ENCODE data around the gene NOL6.
A peak's percentile ranks its signal among the peaks of the same experiment; 100 is the strongest.
"Not testable (repeated sequence)": the region's sequence is repeated elsewhere in the genome, so short reads cannot be mapped to it uniquely, and the experiment has no call there.

The NOL6 gene, protein sequence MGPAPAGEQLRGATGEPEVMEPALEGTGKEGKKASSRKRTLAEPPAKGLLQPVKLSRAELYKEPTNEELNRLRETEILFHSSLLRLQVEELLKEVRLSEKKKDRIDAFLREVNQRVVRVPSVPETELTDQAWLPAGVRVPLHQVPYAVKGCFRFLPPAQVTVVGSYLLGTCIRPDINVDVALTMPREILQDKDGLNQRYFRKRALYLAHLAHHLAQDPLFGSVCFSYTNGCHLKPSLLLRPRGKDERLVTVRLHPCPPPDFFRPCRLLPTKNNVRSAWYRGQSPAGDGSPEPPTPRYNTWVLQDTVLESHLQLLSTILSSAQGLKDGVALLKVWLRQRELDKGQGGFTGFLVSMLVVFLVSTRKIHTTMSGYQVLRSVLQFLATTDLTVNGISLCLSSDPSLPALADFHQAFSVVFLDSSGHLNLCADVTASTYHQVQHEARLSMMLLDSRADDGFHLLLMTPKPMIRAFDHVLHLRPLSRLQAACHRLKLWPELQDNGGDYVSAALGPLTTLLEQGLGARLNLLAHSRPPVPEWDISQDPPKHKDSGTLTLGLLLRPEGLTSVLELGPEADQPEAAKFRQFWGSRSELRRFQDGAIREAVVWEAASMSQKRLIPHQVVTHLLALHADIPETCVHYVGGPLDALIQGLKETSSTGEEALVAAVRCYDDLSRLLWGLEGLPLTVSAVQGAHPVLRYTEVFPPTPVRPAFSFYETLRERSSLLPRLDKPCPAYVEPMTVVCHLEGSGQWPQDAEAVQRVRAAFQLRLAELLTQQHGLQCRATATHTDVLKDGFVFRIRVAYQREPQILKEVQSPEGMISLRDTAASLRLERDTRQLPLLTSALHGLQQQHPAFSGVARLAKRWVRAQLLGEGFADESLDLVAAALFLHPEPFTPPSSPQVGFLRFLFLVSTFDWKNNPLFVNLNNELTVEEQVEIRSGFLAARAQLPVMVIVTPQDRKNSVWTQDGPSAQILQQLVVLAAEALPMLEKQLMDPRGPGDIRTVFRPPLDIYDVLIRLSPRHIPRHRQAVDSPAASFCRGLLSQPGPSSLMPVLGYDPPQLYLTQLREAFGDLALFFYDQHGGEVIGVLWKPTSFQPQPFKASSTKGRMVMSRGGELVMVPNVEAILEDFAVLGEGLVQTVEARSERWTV

DNA sequence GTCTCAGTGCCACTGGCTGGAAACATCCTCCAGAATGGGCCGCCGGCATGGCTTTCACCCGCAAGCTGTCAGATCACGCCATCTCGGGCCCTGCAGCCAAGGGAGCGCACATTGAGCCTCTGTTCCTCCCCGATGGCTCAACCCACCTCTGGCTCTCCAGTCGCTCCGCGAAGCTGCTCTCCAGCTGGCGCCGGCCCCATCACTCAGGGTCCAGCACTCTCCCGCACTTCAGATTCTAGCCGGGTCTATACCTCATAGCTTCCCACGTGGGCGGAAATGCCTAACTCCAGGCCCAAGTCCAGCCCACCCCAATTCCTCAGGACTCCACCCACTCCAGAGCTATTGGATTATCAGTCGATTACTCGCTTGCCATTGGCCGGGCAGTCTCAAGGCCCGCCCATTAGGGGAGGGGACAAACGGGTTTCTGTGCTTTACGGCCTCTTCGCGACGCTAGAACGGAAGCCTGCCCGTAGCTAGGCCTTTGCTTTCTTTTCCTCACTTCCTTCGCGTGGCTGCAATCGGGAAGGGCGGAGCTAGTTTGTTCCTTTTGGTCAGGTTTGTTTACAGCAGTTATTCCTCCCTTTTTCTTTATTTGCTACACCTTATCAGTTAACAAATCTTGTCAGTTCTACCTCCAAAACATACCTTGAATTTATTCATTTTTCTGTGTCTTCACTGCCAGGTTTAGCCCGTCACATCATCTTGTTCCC, at the start of gene NOL6:
Gene NOL6 (minus strand): TSS at position 282 of the 710 bp plus-strand sequence. CDS start 82 bp downstream, at position 200.
- TF ChIP-seq CTCF (IDR thresholded peaks at IDR 0.05; ENCODE audit: control extremely low read depth, extremely low read depth, low read depth, missing control alignments), result no peak
- DNase-seq (ENCODE audit: extremely low spot score), result peak; percentile 98
- ChIA-PET POLR2A (interaction anchor here (0.6 to 2.0 kb wide), 9 partner anchors 10 to 184 kb away, joined by 3 to 17 read pairs (median 4); partner anchors contain the start of genes ANKRD18B, AQP3 and NFX1), CTCF (interaction anchor here (0.8 to 10.0 kb wide), 13 partner anchors 10 to 187 kb away, joined by 3 to 98 read pairs (median 6); no protein-coding TSS in a partner anchor)

DNA sequence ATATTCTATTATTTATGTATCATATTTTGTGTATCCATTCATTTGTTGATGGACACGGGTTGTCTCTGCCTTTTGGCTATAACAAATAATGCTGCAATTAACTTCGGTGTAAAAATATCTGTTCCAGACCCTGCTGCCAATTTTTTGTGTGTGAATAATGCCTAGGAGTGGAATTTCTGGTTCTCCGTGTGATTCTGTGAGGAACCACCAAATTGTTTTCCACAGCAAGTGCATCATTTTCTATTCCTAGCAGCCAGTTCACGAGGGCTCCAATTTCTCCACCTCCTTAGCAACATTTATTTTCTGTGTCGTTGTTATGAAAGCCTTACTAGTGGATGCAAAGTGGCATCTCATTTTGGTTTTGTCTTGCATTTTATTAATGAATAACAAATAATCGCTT, 48.1 kb upstream of the NOL6 start:
- CTCF ChIA-PET; DNase-seq (ENCODE audit: extremely low spot score); POLR2A ChIA-PET: not testable (repeated sequence)

GRCh38 chr9:33517934-33518577, 44.3 kb upstream of the NOL6 start:
- POLR2A ChIA-PET, result not testable (repeated sequence)
- CTCF ChIA-PET, result interaction anchor here (1.2 to 2.2 kb wide), 7 partner anchors 12 to 115 kb away, joined by 3 to 7 read pairs (median 4); partner anchors contain the start of genes AQP3 and NOL6

GRCh38 chr9:33517373-33517772, 43.6 kb upstream of the NOL6 start:
- TF ChIP-seq CTCF (IDR thresholded peaks at IDR 0.05; ENCODE audit: control extremely low read depth, extremely low read depth, low read depth, missing control alignments), result peak; percentile 35
- POLR2A ChIA-PET, result no interaction called here
- DNase-seq (ENCODE audit: extremely low spot score), result peak; percentile 21
- CTCF ChIA-PET, result interaction anchor here (0.9 to 2.2 kb wide), 10 partner anchors 11 to 146 kb away, joined by 3 to 7 read pairs (median 3); partner anchors contain the start of genes AQP3 and NOL6

More at GRCh38 chr9:33517934-33518577, 44.3 kb upstream of the NOL6 start:
- DNase-seq (ENCODE audit: extremely low spot score), result not testable (repeated sequence)

- CTCF ChIA-PET, result interaction anchor here (1.5 to 2.2 kb wide), 2 partner anchors 10 to 42 kb away, joined by 4 to 7 read pairs; partner anchors contain the start of gene NOL6
- DNase-seq (ENCODE audit: extremely low spot score); POLR2A ChIA-PET: not testable (repeated sequence)
Observed at GRCh38 chr9:33516397-33516796, 42.7 kb upstream of the NOL6 start.

DNA sequence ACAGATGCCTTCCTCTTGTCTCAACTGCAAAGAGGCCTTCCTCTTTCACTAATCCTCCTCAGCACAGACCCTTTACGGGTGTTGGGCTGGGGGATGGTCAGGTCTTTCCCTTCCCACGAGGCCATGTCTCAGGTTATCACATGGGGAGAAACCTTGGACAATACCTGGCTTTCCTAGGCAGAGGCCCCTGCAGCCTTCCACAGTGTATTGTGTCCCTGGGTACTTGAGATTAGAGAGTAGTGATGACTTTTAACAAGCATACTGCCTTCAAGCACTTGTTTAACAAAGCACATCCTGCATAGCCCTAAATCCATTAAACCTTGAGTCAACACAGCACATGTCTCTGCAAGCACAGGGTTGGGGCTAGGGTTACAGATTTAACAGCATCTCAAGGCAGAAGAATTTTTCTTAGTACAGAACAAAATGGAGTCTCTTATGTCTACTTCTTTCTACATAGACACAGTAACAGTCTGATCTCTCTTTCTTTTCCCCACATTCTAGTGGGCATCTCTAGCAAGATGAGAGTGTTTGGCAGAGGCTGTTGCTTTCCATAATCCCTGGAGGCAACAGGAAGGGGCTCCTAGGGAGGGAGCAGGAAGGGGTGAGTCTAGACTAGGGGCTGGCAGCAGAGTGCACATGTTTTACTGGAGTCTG, 41.7 kb upstream of the NOL6 start:
- DNase-seq (ENCODE audit: extremely low spot score); POLR2A ChIA-PET; CTCF ChIA-PET: not testable (repeated sequence)

DNA sequence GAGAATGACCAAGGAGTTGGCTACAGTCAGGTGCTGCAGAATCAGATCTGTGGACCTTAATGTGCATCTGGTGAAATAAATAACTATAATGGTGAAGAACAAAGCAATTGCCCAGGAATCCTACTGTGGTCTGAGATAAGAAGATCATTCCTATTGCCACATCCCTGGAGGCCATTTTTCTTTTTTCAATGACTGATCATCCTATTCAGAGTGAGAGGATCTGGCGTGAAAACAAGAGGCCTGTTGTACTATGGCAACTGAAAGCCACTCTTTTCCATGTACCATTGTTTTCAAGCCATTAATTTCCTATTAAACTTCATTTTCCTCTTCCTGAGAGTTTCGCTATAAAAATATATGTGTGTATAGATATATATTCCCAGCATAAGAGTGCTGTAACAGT, 38.8 kb upstream of the NOL6 start:
- POLR2A ChIA-PET; CTCF ChIA-PET; DNase-seq (ENCODE audit: extremely low spot score): not testable (repeated sequence)

DNA sequence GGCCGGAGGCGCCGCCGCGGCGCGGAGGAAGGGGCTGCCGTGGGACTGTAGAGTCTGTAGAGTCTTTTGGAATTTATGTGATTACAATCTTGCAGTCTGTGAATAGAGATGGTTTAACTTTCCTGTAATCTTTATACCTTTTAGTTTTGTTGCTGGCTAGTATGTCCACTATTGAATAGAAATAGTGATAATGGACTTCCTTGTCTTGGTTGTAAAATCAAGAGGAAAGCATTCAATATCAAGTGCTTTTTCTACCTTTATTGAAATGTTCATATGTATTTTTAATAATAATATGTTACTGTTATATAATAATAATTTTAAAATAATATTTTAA, 37.4 kb upstream of the NOL6 start:
- CTCF ChIA-PET, result interaction anchor here (0.8 to 1.3 kb wide), 3 partner anchors 37 to 106 kb away, joined by 3 to 4 read pairs (median 3); partner anchors contain the start of gene NOL6
- DNase-seq (ENCODE audit: extremely low spot score); POLR2A ChIA-PET: not testable (repeated sequence)

All from GM10248 (cell line).